DMS53 treated with DMSO at 0.1 percent for 48 hours (cell line): ENCODE data around the gene OCA2.
"Not testable (repeated sequence)": the region's sequence is repeated elsewhere in the genome, so short reads cannot be mapped to it uniquely, and the experiment has no call there.

Experiments
- DNase-seq: peaks from one replicate; lab custom pipeline; 2025; ENCODE audit not compliant: unreplicated experiment; lab: John Stamatoyannopoulos, UW

Gene OCA2

GRCh38 chr15:27744641-27745040 is 354.5 kb downstream of the OCA2 start:
- no peak for DNase-seq

GRCh38 chr15:27743638-27744037 is 355.5 kb downstream of the OCA2 start:
- DNase-seq: peak; percentile 1

GRCh38 chr15:27742751-27743477 is 356.2 kb downstream of the OCA2 start:
- no peak for DNase-seq

- DNase-seq: no peak
Measured at GRCh38 chr15:27741226-27741860, 357.8 kb downstream of the OCA2 start.

- no peak for DNase-seq
Measured at GRCh38 chr15:27734785-27735495, 364.2 kb downstream of the OCA2 start.

- DNase-seq: no peak
Measured at GRCh38 chr15:27731776-27732175, 367.3 kb downstream of the OCA2 start.

- no peak for DNase-seq
Measured at GRCh38 chr15:27730868-27731267, 368.2 kb downstream of the OCA2 start.

- DNase-seq: no peak
Measured at GRCh38 chr15:27725731-27726130, 373.4 kb downstream of the OCA2 start.

GRCh38 chr15:27723821-27724220 is 375.3 kb downstream of the OCA2 start:
- DNase-seq: no peak

GRCh38 chr15:27722102-27722501 is 377.0 kb downstream of the OCA2 start:
- no peak for DNase-seq

GRCh38 chr15:27714675-27715074 is 384.4 kb downstream of the OCA2 start:
- DNase-seq: no peak

- DNase-seq: not testable (repeated sequence)
Measured at GRCh38 chr15:27713850-27714249, 385.3 kb downstream of the OCA2 start.

- no peak for DNase-seq
Measured at GRCh38 chr15:27707257-27707656, 391.9 kb downstream of the OCA2 start.

GRCh38 chr15:27706300-27706699 is 392.8 kb downstream of the OCA2 start:
- no peak for DNase-seq

- DNase-seq: no peak
Measured at GRCh38 chr15:27705056-27705455, 394.1 kb downstream of the OCA2 start.
